ENCODE measurements around the gene KCNJ1. TPM values are rescaled to one million over a fixed set of nuclear protein-coding genes. Genes with fewer than 3 reads are reported as not detected.

KCNJ1 gene
- total and polyA plus RNA-seq, 2 donors (not counting 3 experiments of a cell fraction or from before 2014, with no cell fraction given): not detected

- TF ChIP-seq GATA2 (IDR thresholded peaks at IDR 0.05; ENCODE audit: insufficient read depth, insufficient read length, low read depth, low read length): no peak
- no peak for TF ChIP-seq FOS (IDR thresholded peaks at IDR 0.05; ENCODE audit: borderline replicate concordance, insufficient read depth, low read length)
- TF ChIP-seq POLR2A (IDR thresholded peaks at IDR 0.05; ENCODE audit: low read depth, low read length): no peak
- TF ChIP-seq, protein P1, sequence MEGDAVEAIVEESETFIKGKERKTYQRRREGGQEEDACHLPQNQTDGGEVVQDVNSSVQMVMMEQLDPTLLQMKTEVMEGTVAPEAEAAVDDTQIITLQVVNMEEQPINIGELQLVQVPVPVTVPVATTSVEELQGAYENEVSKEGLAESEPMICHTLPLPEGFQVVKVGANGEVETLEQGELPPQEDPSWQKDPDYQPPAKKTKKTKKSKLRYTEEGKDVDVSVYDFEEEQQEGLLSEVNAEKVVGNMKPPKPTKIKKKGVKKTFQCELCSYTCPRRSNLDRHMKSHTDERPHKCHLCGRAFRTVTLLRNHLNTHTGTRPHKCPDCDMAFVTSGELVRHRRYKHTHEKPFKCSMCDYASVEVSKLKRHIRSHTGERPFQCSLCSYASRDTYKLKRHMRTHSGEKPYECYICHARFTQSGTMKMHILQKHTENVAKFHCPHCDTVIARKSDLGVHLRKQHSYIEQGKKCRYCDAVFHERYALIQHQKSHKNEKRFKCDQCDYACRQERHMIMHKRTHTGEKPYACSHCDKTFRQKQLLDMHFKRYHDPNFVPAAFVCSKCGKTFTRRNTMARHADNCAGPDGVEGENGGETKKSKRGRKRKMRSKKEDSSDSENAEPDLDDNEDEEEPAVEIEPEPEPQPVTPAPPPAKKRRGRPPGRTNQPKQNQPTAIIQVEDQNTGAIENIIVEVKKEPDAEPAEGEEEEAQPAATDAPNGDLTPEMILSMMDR (IDR thresholded peaks at IDR 0.05; ENCODE audit: extremely low read depth in 1 of 2, insufficient read depth in 1 of 2, low read depth in 1 of 2, low read length in 2 of 2): no peak
- TF ChIP-seq MAX (IDR thresholded peaks at IDR 0.05; ENCODE audit: insufficient read depth, insufficient read length): no peak
- TF ChIP-seq MYC (IDR thresholded peaks at IDR 0.05; ENCODE audit: low read depth, low read length): no peak
- no peak for TF ChIP-seq JUN (IDR thresholded peaks at IDR 0.05; ENCODE audit: borderline replicate concordance, insufficient read depth, insufficient read length, low read depth)
- no peak for TF ChIP-seq EZH2 (IDR thresholded peaks at IDR 0.05; ENCODE audit: borderline replicate concordance, low read depth, low read length, severe bottlenecking)
- TF ChIP-seq POLR2AphosphoS5 (IDR thresholded peaks at IDR 0.05; ENCODE audit: insufficient read depth, low read depth, low read length): no peak
- POLR2A ChIA-PET: no interaction called here
- H3K36me3 ChIP-seq (ENCODE audit: control insufficient read depth in 2 of 2, extremely low read depth in 1 of 2, insufficient read depth in 2 of 2, low read length in 2 of 2): peaks cover 12 to 23% of the 10 kb centered on the region in 2 experiments
- no peaks in the 10 kb centered on the region for H4K20me1 ChIP-seq (replicated peaks; ENCODE audit: control insufficient read depth, extremely low read depth, insufficient read depth, low read length)
- dilution Hi-C loops (cut with MboI; ENCODE audit: extremely low pct_ligation_motif_present, low sequenced_read_pairs): no loop called here
- H3K9ac ChIP-seq (replicated peaks; ENCODE audit: extremely low read depth, insufficient read depth, low read length): no peak overlapping the region
- DNase-seq (ENCODE audit: low read depth, low spot score): no peak
- BruUV-seq (replicated peaks): no TSS peak
- no peak overlapping the region for H3K4me2 ChIP-seq (ENCODE audit: insufficient read depth, low read length)
- no peak overlapping the region for H2AFZ ChIP-seq (ENCODE audit: low read depth, low read length)
- intact Hi-C loops (cut with micrococcal nuclease): no loop called here
- no peak overlapping the region for H3K4me3 ChIP-seq (replicated peaks in 1 of 3; ENCODE audit: insufficient read depth in 1 of 3, low read depth in 1 of 3, low read length in 3 of 3)
- no peaks in the 10 kb centered on the region for H3K4me1 ChIP-seq (ENCODE audit: control insufficient read depth, extremely low read depth, insufficient read depth, low read length)
- H3K79me2 ChIP-seq (ENCODE audit: control insufficient read depth, insufficient read depth, low read length): no peaks in the 10 kb centered on the region
- no peak overlapping the region for H3K27ac ChIP-seq (ENCODE audit: insufficient read depth, low read depth, low read length)
- H3K9me1 ChIP-seq (replicated peaks; ENCODE audit: control insufficient read depth, extremely low read depth, insufficient read depth, low read length): no peaks in the 10 kb centered on the region
- H3K27me3 ChIP-seq (ENCODE audit: control insufficient read depth in 2 of 2, insufficient read depth in 2 of 2, low read length in 2 of 2): no peaks in the 10 kb centered on the region
- CTCF ChIA-PET: interaction anchor here (2.2 kb wide), 1 partner anchor 16 kb away, joined by 9 read pairs; no protein-coding TSS in a partner anchor
- no peak for FAIRE-seq
- no peaks in the 10 kb centered on the region for H3K9me3 ChIP-seq (replicated peaks; ENCODE audit: control insufficient read depth, insufficient read depth, low read length)
These were observed 52.0 kb downstream of the KCNJ1 start for GRCh38 chr11:128814856-128815705.
